TTC549 (cell line): ENCODE results near the gene TRPM2.
"Not testable (repeated sequence)": the region's sequence is repeated elsewhere in the genome, so short reads cannot be mapped to it uniquely, and the experiment has no call there.

Experiments used
- FAIRE-seq: peaks from 2 replicates; lab custom pipeline; 2012; peaks lifted over from hg19 to GRCh38; lab: Jason Lieb, UNC

Gene TRPM2

DNA sequence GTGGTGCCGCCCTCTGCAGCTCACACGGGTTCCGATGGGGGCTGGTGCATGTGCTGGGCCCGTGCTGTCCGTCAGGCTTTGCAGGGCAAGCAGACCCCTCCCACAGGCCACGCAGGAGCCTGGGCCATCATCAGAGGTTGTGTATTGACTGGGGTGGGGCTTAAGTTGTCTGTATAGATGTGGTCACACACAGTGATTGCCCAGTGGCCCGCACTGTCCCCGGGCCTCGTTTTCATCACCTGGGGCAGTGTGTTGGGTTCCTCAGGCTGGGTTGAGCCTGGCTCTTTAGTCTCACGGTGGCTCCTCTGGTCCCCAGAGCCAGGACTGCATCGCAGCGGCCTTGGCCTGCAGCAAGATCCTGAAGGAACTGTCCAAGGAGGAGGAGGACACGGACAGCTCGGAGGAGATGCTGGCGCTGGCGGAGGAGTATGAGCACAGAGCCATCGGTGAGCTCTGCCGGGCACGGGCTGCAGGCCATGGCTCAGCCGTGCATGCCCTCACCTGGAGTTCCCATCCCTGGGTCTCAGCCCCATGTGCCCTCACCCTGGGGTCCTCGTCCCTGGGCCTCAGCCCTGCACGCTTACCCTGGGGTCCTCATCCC is 44.1 kb downstream of the TRPM2 start:
- no peak for FAIRE-seq

DNA sequence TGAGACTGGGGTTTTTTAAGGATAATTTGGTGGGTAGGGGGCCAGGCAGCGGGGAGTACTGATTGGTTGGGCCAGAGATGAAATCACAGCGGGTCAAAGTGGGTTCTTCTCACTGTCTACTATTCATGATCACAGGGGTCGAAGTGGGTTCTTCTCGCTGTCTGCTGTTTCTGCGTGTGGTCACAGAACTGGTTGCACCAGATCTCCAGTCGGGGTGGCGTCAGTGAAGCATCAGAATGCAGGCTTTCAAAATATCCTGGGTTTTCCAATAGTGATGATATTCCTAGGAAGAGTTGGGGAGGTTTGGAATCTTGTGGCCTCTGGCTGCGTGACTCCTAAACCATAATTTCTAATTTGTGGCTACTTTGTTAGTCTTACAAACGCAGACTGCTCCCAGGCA is 45.1 kb downstream of the TRPM2 start:
- FAIRE-seq: no peak

DNA sequence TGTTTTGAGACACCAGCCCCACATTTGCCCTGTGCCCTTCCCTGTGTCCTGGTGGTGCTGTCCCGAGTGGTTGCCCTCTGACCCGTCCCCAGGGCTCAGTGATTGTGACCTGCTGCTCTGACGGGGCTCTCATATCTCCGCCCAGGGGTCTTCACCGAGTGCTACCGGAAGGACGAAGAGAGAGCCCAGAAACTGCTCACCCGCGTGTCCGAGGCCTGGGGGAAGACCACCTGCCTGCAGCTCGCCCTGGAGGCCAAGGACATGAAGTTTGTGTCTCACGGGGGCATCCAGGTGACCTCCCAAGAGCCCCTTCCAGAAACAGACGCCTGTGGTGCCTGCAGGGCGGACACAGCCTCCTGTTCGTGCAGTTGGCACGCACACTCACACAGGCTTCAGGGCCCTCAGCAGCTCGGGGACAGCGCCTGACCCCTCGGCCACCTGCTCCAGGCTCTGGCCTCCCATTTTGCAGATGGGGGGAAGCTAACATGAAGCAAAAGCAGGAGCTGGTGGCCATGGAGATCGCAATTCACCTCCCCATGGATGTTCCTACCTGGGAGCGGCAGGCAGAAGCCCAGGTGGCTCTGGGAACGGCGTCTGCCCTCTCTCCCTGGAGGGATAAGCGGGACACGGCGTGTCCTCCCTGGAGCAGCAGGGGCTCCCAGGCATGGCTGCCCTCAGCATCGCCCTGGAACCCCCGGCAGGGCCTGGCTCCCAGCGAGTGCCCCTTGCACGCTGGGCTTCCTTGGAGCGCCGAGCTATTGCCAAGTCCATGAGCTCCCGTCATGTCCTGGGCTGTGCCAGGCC is 45.9 kb downstream of the TRPM2 start:
- FAIRE-seq: no peak

DNA sequence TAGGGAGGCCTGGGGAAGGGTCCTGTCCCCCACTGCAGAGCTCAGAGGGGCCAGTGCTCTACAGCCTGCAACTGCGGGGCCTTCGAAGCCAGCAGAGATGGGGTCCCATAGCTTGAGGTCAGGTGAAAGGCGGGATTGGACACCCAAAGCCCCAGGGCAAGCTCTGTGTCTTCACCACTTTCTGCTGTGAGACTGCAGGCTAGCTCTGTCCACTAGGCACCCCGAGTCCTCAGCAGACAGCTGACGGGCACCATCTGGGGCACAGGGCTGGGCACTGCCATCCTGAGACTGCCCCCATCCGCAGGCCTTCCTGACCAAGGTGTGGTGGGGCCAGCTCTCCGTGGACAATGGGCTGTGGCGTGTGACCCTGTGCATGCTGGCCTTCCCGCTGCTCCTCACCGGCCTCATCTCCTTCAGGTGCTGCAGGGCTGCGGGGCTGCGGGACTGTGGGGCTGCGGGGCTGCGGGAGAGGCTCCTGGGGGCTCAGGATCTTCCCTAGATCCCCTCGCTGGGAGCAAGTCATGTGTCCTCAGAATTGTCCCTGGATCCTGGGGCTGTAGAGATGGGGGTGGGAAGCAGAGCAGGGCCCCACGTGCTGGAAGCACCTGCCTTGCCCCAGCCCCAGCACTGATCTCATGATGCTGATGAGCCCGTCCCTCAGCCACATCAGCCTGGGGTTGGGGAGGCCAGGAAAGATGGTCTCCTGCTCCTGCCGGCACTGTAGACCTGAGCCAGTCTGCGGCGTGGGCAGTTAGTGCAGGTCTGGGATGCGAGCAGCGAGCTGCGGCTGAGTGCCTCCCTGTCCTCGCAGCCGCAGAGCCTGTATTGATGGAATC is 46.8 kb downstream of the TRPM2 start:
- FAIRE-seq: no peak

DNA sequence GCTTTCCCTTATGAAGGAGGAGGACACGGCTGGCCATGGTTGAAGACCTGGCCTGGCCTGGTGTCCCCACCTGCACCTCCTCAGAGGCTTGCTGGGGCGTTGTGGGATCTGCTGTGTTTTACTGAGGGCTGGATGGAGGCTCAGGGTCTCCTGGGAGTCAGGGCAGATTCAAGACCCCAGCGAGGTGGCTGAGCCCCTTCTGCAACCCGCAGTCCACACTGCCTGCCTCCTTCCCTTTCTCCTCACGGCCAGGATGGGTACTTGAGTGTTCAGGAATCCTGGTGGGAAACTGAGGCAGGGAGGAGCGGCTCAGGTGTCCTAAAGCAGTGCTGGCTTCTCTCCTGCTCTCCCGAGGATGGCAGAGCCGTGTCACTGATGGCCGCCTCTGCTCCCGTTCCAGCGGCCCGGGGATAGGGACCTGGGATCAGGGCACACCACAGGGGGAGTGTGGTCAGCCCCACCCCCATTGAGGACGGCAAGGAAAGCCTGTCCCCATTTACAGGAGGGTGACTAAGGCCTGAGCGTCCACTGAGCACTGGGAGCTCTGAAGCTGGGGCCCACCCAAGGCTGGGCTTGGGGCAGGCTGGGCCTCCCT is 47.5 kb downstream of the TRPM2 start:
- no peak for FAIRE-seq

DNA sequence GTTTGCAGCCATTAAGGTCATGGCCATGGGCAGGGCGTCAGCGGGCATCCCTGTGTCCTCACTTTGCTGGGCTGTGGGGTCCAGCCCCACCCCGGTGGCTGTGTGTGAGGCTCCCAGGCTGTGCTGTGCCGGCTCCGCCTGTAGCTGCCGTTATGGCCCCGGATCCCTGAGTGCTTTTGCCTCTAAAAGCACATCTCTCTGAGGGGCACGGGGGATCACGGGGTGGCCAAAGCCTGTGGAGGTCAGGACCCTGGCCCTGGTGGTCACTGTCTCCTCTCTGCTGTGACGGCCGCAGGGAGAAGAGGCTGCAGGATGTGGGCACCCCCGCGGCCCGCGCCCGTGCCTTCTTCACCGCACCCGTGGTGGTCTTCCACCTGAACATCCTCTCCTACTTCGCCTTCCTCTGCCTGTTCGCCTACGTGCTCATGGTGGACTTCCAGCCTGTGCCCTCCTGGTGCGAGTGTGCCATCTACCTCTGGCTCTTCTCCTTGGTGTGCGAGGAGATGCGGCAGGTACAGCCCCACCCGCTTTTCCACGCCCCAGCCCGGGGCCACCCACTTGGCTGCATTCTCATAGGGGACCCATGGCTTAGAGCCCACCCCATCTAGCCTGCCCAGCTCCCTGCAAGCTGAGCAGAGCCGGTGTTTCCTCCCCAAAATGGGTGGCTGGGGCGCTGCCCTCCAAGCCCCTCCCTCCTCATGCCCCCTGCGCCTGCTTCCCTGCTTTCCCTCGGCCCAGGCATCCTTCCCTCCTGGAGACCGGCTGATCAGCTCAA is 48.2 kb downstream of the TRPM2 start:
- FAIRE-seq: no peak

DNA sequence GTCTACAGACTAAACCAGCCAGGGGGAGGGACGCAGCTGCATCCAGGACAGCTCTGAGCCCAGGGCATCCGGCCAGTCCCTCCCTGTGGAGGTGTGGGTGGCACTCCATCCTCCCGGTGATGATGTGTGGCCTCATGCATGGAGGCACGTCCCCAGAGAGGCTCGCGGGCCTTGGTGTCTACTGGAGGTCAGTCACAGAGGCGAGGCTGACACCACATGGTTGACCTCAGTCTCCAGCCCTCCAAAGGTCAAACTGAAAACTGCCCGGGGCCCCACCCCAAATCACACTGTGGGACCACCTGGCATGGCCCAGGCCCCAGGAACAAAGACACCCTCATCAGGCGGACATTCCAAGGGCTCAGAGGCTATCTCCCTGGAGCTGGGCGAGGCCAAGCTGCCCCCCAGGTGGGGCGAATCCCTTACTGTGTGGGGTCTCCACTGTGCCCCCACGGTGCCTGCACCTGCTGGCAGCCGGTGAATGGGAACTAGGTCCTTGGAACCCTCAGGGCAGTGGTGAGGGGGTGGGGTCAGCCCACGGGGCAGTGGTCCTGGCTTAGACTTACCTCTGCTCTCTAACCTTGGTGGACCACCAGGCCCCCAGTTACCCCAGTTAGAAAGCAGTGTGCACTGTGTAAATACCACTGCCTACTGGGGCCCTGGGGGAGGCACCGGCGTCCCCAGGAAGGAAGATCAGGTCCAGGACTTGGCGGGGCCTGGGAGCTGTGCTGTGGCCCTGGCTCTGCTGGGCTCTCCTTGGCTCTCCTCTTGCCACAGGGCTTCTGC is 49.1 kb downstream of the TRPM2 start:
- FAIRE-seq: no peak

DNA sequence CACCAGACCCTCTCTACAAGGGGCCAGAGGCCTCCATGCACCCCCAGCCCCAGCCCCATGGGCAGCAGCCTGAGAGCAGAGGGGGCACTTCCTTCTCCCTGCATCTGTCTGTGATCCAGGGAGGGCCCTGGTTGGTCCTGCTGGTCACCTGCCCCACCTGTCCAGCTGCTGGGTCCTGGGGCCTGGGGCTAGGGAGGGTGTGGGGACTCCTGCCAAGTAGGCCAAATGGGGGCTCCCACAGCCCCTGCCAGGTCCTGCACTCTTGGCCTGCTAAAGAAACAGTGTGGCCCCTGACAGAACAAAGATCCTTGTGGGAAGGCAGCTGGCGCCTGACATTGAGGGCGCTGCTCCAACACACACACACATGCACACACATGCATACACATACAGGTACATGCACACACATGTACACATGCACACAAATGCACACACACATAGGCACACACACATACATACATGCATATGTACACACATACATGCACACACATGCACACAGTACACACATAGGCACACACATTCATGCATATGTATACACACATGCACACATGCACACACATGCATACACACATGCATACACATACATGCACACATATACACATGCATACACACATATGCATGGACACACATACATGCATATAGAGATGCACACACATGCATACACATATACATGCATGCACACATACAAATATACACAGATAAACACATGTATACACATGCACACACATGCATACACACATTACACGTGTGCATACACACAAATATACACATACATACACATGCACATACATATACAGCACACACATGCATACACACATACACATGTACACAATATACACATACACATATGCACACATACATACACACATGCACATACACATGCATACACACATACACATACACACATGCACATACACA is 49.9 kb downstream of the TRPM2 start:
- no peak for FAIRE-seq

DNA sequence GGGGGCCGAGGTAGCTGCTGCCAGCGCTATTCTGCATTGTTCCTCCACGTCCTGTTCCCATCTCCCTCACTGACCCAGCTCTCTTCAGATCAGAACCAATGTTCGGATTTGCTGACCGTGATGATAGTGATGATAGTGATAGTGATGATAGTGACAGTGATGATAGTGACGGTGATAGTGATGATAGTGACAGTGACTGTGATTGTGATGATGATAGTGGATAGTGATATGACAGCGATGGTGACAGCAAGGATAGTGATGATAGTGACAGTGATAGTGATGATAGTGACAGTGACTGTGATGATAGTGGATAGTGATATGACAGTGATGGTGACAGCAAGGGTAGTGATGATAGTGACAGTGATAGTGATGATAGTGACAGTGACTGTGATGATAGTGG is 51.1 kb downstream of the TRPM2 start:
- FAIRE-seq: not testable (repeated sequence)

DNA sequence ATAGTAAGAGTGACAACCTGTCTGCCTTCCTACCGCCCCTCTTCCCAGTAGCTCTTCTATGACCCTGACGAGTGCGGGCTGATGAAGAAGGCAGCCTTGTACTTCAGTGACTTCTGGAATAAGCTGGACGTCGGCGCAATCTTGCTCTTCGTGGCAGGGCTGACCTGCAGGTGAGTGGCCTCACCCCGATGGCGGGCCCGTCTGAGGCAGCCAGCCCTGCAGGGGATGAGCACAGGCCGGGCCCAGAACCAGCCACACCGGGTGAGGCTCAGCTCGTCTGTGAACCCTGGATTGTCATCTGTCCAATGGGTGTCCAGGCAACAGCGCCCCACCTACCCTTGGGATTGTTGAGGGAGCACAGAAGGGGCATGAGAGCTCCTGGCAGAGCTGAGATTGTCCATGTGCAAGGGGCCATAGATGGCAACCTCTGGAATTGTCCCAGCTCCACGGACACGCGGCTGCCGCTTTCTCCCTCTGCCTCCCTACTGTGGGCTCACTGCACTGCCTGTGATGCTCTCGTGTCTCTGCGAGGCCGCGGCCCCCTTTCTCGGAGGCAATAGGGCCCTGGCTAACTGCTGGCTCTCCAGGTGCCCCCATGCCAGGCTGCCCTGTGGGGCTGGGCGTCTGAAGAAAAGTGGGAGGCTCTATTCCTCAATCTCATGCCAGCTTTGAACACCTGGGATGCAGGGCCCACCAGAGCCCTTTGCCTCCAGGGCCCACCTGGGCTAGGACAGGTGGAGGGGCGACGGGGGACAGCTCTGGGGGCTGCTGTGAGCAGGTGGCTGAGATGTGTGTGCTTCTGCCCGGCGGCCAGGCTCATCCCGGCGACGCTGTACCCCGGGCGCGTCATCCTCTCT is 51.9 kb downstream of the TRPM2 start:
- no peak for FAIRE-seq

DNA sequence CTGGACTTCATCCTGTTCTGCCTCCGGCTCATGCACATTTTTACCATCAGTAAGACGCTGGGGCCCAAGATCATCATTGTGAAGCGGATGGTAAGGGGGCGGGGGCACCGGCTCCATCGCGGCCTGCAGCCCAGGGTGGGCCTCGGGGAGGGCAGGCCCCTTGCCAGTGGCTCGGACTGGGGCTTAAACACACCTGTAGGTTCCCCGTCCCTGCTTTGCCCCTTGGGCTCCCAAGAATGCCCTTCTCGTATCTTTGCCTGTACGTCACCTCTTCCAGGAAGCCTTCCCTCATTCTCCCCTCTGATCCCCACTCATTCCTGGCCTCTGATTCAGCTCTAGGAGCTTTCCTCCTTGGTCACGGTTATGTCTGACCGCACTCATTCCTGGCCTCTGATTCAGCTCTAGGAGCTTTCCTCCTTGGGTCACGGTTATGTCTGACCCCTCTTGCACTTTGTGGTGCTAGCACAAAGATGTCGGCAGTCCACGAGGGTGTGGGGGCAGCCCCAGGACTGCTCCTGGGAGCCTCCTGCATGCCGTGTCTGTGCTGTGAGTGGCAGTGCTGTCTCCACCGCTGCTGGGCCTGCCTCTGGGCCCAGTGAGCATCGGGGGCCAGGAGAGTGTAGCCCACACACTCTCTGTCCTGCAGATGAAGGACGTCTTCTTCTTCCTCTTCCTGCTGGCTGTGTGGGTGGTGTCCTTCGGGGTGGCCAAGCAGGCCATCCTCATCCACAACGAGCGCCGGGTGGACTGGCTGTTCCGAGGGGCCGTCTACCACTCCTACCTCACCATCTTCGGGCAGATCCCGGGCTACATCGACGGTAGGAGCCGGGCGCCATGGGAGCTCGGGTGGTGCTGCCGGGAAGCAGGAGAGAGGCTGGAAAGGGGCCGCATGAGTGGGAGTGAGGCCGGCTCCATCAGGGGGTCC is 52.8 kb downstream of the TRPM2 start:
- no peak for FAIRE-seq

DNA sequence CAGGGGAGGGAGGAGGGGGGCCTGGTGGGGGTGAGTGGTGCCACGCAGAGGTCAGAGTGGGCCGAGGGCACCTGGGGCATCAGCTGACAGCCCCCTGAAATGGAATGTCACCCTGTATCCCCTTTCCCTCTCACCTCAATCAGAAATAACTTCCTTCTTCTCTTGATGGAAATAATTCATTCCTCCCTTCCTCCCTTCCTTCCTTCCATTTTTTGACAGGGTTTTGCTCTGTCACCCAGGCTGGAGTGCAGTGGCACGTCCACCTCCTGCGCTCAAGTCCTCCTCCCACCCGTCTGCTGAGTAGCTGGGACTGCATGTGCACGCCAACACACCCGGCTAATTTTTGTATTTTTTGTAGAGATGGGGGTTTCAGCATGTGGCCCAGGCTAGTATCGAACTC is 53.5 kb downstream of the TRPM2 start:
- FAIRE-seq: no peak

DNA sequence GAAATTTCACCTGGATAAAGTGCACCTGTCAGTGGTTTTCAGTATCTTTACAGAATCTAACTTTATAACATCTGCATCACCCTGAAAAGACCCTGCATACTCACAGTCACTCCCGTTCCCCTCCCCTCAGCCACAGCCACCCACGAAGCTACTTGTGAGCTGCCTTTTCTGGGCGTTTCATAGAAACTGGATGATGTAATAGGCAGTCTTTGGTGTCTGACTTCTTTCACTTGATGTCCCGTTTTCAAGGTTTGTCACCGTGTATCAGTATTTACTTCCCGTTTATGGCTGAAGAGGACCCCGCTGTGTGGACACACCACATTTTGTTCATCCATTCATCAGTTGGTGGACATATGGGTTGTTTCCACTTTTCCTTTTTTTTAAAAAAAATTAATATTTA is 54.1 kb downstream of the TRPM2 start:
- FAIRE-seq: no peak

DNA sequence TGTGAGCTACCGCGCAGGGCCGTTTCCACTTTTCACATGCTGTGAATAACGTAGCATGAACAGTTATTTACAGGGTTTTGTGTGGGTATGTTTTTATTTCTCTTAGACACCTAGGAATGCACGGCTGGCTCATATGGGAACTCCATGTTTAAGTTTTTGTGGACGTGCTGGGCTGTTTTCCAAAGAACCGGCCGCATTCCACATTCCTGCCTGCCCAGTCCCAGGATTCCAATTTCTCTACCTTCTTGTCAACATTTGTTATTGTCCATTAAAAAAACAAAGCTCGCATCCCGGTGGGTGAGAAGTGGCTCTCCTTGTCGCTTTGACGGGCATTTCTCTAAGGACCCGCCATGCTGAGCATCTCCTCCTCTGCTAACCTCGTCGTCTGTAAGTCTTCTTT is 54.8 kb downstream of the TRPM2 start:
- no peak for FAIRE-seq

DNA sequence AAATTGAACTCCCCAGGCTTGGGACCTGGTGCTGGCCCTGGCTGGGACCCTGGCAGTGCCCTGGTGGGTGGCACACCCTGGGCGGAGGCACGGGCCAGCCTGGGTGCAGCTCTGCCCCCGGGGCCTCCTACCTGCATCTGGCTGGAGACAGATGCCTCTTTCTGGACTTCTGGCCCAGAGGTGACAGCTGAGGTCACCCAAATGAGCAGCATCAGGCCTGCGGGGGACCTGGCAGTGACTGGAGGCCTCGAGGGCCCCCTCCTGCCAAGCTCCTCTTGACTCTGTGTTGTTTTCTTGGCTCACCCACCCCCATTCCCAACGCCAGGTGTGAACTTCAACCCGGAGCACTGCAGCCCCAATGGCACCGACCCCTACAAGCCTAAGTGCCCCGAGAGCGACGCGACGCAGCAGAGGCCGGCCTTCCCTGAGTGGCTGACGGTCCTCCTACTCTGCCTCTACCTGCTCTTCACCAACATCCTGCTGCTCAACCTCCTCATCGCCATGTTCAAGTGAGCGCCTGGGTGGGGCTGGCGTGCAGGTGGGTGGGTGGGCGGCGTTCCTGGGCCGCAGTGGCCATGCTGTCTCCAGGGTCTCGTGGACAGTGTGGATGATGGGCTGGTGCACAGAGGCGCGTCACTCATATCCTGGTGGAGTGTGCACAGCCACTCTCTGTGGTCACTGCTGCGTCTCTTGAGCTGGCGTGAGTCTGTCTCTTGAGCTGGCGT is 60.3 kb downstream of the TRPM2 start:
- no peak for FAIRE-seq

DNA sequence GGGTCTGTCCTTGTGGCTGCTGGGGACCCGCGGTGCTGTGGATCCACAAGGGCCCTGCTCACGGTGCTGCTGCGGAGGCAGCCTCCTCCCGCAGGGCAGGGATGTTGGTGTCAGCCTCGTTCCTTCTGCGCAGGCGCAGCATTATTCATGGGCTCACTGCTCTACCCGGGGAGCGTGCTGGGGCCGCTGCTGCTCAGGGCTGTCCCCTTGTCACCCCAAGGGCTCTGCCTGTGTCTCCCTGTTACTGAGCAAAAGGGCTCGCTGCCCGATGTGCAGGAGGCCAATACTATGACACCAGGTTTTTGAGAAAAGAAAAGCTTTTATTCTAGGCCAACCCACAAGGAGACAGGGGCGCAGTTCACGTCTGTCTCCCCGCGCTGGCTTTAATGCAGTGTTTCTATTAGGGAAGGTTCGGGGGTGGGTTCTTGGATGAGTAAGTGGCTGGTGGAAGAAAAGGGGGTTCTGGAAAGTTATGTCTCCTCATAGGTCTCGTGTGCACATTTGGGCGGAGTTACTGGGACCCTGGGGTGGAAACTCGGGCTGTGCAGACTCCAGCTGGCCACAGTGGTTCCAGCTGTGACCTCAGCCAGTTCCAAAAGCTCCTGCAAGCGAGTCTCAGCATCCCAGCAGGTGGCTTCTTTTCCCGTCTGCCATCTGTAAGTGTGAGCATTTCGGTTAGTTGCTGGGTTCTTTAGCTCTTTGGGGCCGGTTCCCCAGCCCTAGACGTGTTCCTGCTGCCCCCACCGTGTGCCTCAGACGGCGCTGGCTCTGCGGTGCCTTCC is 61.1 kb downstream of the TRPM2 start:
- FAIRE-seq: no peak
